Right lobe of liver (tissue), 6 donors: ENCODE measurements around the gene DARS2. TPM values are rescaled to one million over a fixed set of nuclear protein-coding genes. Genes with fewer than 3 reads are reported as not detected.

Experiments
- ATAC-seq, 4 donors: fragments of 200-7000 bp; cut with Tn5 transposase; one replicate each; pipeline ENCODE4 v1.9.1; 2020; ENCODE audit warnings: mild to moderate bottlenecking in 4 of 4, moderate library complexity in 4 of 4
- DNase-seq, 3 donors: peaks; one replicate each; pipeline ENCODE4 v3.0.0-alpha.2; 2020
- H3K27ac ChIP-seq, 3 donors: fragments of 200-600 bp; one replicate each; pipeline ENCODE4 v1.8.0; 2022
- H3K27me3 ChIP-seq, 2 donors: fragments of 200-600 bp; one replicate each; pipeline ENCODE4 v1.8.0; 2022
- H3K36me3 ChIP-seq, 4 donors: fragments of 200-600 bp; sonication (generic) in 1 of 4; one replicate each; pipeline versions ENCODE4 v1.5.1 to v1.8.0; 2017 to 2022; ENCODE audit warnings: control low read depth in 1 of 4
- H3K4me1 ChIP-seq, 4 donors: fragments of 200-600 bp; sonication (generic) in 1 of 4; one replicate each; pipeline versions ENCODE4 v1.5.1 to v1.8.0; 2017 to 2022; ENCODE audit warnings: control low read depth in 1 of 4
- H3K4me3 ChIP-seq, 3 donors: fragments of 200-600 bp; one replicate each; pipeline ENCODE4 v1.8.0; 2022
- H3K9me3 ChIP-seq, 4 donors: fragments of 200-600 bp; sonication (generic) in 1 of 4; one replicate each; pipeline versions ENCODE4 v1.5.1 to v1.8.0; 2017 to 2022; ENCODE audit warnings: control low read depth in 1 of 4
- CTCF ChIP-seq, 4 donors: fragments of 200-600 bp in 3 of 4; fragments of 450-650 bp in 1 of 4; IDR thresholded peaks; one replicate each; pipeline versions ENCODE4 v1.5.1 to v1.8.0; 2016 to 2022; ENCODE audit warnings: antibody characterized with exemption in 4 of 4, mild to moderate bottlenecking in 2 of 4
- POLR2A ChIP-seq: fragments of 450-650 bp; IDR thresholded peaks from one replicate; pipeline ENCODE4 v1.6.1; 2017; ENCODE audit warnings: antibody characterized with exemption, mild to moderate bottlenecking
- WGBS: methylation state at CpG from one replicate; pipeline ENCODE4 v1.1.6; 2018; ENCODE audit warnings: low coverage, low lambda C conversion rate; ENCODE audit not compliant: insufficient coverage; ENCODE audit errors: missing lambda C conversion rate; 5-methylcytosine and 5-hydroxymethylcytosine counted together
- intact Hi-C, 2 donors: fragments of 100-400 bp; cut with DNase I; formaldehyde crosslinking; loops; one replicate each; pipeline versions ENCODE4 v1.11.2 to v1.14.1; 2022
- long read RNA-seq: library from polyadenylated mRNA; unstranded; transcript quantifications from one replicate; pipeline ENCODE4 v2.0.0, GENCODE V29; 2019
- total RNA-seq, 6 experiments: library from RNA; depleted of rRNA in 2 of 6; stranded (reverse); fragments of >200 nt in 2 of 6; fragmentation: NEBNext Ultra II Directional in 3 of 6; extraction: Animal tissue kit (Norgen Biotek cat#: 25700) in 3 of 6; gene quantifications; one replicate each; pipeline versions ENCODE4 v1.1.0 to v1.2.4, GENCODE V29; 2016 to 2023
- donor health status: DM: no; HTN: yes; CAD: no.
- donor health status: DM: no; HTN: no; CAD: no.
- donor health status: DM: no; HTN: no; CAD: no.
- donor health status: DM: no; HTN: yes; CAD: no.
- donor health status: DM: no; HTN: yes; CAD: no.

Gene DARS2
- 10 to 100 TPM in 5 of 6 experiments, 1 to 10 TPM in 1; 10.0 to 14.6 (median 13.4) TPM for total RNA-seq
- long read RNA-seq, partial matches to known transcripts = 1 of 3 reads
- long read RNA-seq, other reads (novel, unspliced or antisense) = 0 of 3 reads

GRCh38 chr1:173824315-173825081, at the start of gene DARS2, which contains the start of gene CENPL:
Gene DARS2, plus strand, starts transcription at chr1:173824673. Its CDS starts 557 bp downstream, at chr1:173825230.
Gene CENPL, minus strand, starts transcription at chr1:173824883. Its CDS starts 13,584 bp downstream, at chr1:173811299.
- Histone ChIP-seq H3K36me3 (no peaks in the 10 kb centered on the region), H3K4me3 (peak within 1 kb of the TSS; percentile 68 to 89 (median 74)), H3K9me3 (no peaks in the 10 kb centered on the region), H3K4me1 (peaks cover 0 to 6% (median 0%) of the 10 kb centered on the region in 4 donors), H3K27me3 (no peaks in the 10 kb centered on the region), H3K27ac (peak within 1 kb of the TSS; percentile 81 to 84 (median 82))
- DNase-seq = peak; percentile 95 to 97 (median 96)
- TF ChIP-seq CTCF (IDR thresholded peaks at IDR 0.05) (no peak), POLR2A (peak; percentile 67)
- intact Hi-C loops = no loop called here
- peak; percentile 97 to 99 (median 98) for ATAC-seq
- WGBS = 2% methylated on average over 10 of the region's 55 CpGs

GRCh38 chr1:173775578-173776226, 48.8 kb upstream of the DARS2 start:
- Histone ChIP-seq H3K36me3 (peaks cover 0 to 31% (median 11%) of the 10 kb centered on the region in 4 donors), H3K4me1 (no peaks in the 10 kb centered on the region), H3K4me3 (no peak overlapping the region), H3K27ac (no peak overlapping the region), H3K9me3 (no peaks in the 10 kb centered on the region), H3K27me3 (no peaks in the 10 kb centered on the region)
- intact Hi-C loops = no loop called here
- WGBS = 84% methylated on average over 5 of the region's 5 CpGs
- no peak for TF ChIP-seq POLR2A
- TF ChIP-seq CTCF (IDR thresholded peaks at IDR 0.05) = no peak
- ATAC-seq (no peak), DNase-seq (no peak)

GRCh38 chr1:173779936-173780335, 44.5 kb upstream of the DARS2 start:
- Histone ChIP-seq H3K9me3 (no peaks in the 10 kb centered on the region), H3K27me3 (no peaks in the 10 kb centered on the region), H3K27ac (no peak overlapping the region), H3K4me1 (no peaks in the 10 kb centered on the region), H3K36me3 (peaks cover 0 to 65% (median 25%) of the 10 kb centered on the region in 4 donors), H3K4me3 (no peak overlapping the region)
- no peak for ATAC-seq
- no peak for TF ChIP-seq CTCF (IDR thresholded peaks at IDR 0.05)
- TF ChIP-seq POLR2A = no peak
- 100% methylated on average over 3 of the region's 4 CpGs for WGBS
- no peak for DNase-seq
- intact Hi-C loops = no loop called here

- DNase-seq (no peak), ATAC-seq (no peak)
- Histone ChIP-seq H3K27me3 (no peaks in the 10 kb centered on the region), H3K27ac (no peak overlapping the region), H3K4me1 (no peaks in the 10 kb centered on the region), H3K36me3 (peaks cover 0 to 66% (median 17%) of the 10 kb centered on the region in 4 donors), H3K9me3 (no peaks in the 10 kb centered on the region), H3K4me3 (no peak overlapping the region)
- TF ChIP-seq CTCF (IDR thresholded peaks at IDR 0.05) (no peak), POLR2A (no peak)
- intact Hi-C loops = no loop called here
- WGBS = 93% methylated on average over 7 of the region's 7 CpGs
Observed at GRCh38 chr1:173784997-173785396, 39.5 kb upstream of the DARS2 start.
